Stimulated activated CD8-positive, alpha-beta memory T cell treated with anti-CD3 and anti-CD28 coated beads, Interleukin-4, amount 100 ng/mL, for 48 hours (primary cell): Measurements from ENCODE around the gene SERPINA1.

ENCODE experiments used
- DNase-seq: peaks from one replicate; pipeline ENCODE4 v3.0.0-alpha.2; 2020

Gene SERPINA1

DNA sequence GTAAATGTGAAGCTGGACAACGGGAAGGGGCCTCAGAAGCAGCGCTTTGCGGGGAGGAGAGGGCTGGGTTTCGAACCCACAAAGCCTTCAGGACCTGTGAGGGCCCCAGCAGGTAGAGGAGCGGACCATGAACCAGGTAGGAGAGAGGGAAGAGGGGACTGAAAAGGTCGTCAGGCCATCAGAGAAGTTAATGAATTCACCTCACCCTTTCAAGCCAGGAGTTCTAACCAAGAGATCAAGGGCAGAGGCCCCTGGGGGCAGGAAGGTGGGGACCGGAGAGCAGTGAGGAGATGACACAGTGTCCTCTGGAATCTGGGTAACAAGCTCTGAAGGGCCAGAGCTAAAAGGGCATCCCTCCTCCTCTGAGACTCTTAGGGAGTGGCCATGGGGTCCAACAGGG, 19.4 kb downstream of the SERPINA1 start:
- DNase-seq = no peak

DNA sequence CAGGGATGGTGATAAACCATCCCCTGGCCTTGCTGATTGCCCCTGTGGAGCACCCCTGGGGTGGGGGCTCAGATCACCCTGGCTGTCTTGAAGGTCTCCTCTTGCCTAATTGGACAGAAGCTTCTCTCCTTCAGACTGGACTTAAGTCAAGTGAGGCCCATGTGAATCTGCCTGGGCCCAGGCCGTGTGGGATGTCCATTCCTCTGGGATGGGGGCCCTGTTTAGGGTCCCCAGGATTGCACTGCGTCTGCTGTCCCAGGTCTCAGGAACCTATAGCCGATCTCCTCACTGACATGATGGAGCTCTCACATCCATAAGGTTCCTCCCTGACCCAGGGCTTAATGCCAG, 20.2 kb downstream of the SERPINA1 start:
- DNase-seq = no peak

DNA sequence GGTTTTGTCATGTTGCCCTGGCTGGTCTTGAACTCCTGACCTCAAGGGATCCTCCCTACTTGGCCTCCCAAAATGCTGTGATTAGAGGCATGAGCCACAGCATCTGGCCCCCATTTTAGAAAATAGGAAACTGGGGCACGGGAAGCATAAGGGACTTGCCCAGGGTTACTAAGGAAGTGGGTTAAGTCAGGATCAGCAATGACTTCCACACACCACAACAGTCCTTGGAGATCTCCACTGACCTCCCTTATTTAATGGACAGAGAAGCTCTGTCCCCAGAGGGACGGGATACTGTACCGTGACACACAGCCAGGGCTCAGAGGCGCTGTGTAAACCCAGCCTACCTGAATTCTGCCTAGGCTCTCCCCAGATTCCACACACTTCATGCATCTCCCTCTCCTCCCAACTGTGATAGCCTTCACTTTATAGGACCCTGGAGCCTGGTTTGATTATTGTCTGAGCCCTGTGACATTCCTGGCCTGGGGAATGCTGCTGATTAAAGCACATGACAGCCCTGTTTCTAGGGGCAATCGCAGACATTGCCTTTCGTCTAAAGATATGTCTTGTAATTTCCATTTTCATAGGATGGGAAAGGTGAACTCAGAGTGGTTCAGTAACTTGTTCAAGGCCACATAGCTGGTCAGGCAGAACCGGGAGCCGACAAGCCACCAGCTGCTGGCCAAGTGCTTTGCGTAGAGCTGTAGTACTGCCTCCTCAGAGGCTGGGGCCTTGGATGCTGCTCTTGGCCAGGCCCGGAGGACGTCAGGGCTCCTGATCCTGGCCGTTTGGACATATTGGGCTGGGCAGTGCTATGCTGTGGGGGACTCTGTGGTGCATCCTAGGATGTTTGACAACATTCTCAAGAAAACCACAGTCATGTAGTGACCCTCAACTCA, 20.8 kb downstream of the SERPINA1 start:
- DNase-seq = no peak

GRCh38 chr14:94366146-94366915, 22.1 kb downstream of the SERPINA1 start, which contains the start of gene SERPINA2:
Gene SERPINA2, minus strand, starts transcription at chr14:94366698.
- no peak for DNase-seq

GRCh38 chr14:94365624-94366023, 22.8 kb downstream of the SERPINA1 start:
- no peak for DNase-seq

- peak; percentile 19 for DNase-seq
Observed at GRCh38 chr14:94364964-94365363, 23.4 kb downstream of the SERPINA1 start.

- peak; percentile 16 for DNase-seq
Observed at GRCh38 chr14:94364037-94364436, 24.4 kb downstream of the SERPINA1 start.

DNA sequence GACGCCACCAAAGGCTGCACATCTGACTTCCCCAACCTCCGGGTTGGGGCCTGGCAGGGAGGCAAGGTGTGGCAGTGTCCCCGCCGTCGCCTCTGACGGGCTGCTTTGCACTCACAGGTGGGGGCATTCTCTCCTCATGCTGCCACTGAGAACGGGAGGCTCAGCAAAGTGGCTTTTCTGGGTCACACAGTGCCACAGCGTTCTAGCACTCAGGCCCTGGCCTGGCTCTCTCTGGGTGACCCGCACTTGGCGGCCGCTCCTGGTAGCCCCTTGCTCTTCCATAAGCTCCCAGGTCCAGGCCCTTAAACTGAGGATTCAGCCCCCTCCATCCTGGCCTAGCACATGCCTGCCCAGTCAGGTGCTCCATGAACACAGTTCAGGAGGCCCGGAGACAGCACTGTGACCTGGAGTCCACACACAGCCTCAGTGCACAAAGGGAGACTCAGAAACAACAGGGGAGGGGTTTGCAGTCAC, 25.2 kb downstream of the SERPINA1 start:
- peak; percentile 8 for DNase-seq

- DNase-seq = no peak
Observed at GRCh38 chr14:94362614-94363133, 25.7 kb downstream of the SERPINA1 start.

GRCh38 chr14:94361682-94362081, 26.7 kb downstream of the SERPINA1 start:
- no peak for DNase-seq

DNA sequence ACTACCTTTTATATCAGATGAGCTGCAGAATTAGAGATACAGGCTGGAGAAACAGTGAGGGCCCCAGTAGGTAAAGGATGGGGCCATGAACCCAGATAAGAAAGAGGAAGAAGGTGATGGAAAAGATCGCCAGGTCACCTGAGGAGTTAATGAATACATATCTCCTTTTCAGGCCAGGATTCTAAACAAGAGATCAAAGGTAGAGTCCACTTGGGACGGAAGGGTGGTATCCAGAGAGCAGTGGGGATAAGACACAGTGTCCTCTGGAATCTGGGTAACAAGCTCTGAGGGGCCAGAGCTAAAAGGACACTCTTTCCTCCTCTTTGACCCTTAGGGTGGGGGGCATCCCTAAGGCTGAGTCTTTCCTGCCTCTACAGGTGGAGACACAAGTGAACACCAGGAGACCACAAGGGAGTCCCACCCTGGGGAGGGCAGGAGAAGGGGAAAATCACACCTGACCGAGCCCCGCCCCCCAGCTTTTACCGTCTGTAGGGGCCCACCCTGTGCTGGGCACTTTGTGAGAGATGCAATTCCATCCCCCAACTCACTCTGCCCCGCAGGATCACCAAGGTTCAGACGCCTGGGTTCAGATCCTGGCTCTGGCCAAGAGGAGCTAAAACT, 27.3 kb downstream of the SERPINA1 start:
- DNase-seq = no peak

GRCh38 chr14:94357166-94357565, 31.2 kb downstream of the SERPINA1 start:
- DNase-seq = no peak

DNA sequence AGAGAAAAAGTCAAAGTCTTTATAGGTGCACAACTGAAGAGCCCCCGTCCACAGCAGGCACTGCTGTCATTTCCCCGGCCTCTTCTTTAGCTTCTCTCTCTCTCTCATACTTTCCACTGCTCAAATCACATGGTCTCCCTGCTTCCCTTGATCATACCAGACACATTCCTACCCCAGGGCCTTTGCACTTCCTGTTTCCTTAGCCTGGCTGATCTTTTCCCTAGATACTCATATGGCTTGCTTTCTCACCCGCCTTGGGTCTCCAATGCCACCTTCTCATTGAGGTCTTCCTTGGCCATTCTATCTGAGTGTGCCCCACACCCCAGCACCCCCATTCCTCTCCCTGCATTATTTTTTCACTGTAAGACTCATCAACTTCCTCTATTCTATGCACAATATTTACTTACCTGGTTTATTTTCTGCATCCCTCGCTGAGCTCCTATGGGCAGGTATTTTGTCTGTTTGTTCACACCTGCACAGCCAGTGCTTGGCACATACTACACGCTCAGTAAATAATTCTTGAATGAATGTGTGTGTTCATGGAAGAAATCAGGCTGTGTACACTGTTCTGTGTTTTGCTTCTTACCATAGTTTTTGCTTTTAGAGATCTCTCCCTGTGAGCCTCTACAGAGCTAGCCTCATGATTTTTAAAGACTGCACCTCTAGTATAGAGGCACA, 31.9 kb downstream of the SERPINA1 start:
- DNase-seq = peak; percentile 14

DNA sequence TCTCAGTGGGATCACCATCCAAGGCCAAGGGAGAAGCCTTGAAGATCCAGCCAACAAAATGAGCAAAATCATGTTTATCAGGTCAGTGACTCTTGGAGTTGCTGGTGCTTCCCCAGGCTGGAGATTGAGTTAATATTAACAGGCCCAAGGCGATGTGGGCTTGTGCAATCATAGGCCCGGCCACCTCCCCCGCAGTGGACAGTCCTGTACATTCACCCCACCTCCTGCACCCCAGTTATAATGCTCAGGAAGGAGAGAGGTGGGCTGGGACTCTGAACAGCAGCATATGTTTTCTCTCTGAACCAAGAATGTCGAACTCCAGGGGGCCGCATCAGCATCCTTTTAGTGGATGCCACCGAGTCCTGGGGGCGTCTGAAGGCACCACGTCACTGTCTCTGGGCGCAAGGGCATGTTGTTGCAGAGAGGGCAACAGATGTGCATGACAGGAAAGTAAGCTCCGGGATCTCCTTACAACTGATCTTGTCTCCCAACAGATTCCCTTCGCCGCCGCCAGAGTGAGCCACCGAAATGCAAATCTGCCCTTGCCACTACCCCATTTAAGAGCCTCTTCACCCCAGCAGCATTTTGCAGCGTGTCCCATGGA, 33.1 kb downstream of the SERPINA1 start:
- DNase-seq = peak; percentile 39

DNA sequence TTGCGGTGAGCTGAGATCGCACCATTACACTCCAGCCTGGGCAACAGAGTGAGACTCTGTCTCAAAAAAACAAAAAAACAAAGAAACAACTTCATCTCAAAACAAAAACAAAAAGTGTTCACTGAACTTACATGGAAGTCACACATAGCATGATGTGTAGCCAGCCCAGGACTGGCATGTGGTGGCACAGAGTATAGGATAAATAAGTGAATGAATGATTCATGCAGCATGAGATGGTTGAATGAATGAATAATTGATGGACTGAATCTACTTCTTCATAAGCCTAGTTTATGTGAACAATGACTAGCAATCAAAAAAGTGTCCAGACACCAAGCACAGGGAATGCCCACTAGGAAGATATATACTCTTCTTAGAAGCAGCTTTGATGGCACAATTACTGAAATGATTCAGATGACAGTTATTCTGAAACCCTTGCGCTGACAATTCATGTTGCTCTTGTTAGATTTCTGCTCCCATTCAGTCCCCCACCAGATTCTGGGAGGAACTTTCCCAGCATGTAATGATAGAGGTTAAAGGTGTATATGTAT, 33.7 kb downstream of the SERPINA1 start:
- DNase-seq = no peak

- peak; percentile 18 for DNase-seq
Observed at GRCh38 chr14:94354190-94354589, 34.2 kb downstream of the SERPINA1 start.

DNA sequence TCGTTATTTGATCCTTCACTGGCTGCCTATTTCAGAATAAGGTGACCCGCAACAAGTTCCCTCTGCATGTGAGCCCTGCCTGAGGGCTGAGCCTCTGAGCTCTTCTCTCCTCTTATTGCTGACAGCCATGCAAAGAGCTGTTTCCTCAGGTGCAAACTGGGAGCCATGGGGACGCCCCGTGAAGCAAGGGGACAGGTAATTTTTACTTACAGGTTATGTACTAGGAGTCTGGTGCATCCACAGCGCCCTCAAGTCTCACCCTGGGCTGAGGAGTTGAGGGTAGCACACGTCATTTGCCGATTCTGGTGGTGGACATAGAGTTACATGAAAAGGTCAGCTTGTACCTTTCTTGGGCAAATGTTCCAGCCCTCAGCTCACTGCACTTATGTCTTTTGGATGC, 39.1 kb downstream of the SERPINA1 start:
- DNase-seq = no peak

- DNase-seq = no peak
Observed at GRCh38 chr14:94348836-94349235, 39.6 kb downstream of the SERPINA1 start.

- DNase-seq = no peak
Observed at GRCh38 chr14:94346841-94347240, 41.6 kb downstream of the SERPINA1 start.

DNA sequence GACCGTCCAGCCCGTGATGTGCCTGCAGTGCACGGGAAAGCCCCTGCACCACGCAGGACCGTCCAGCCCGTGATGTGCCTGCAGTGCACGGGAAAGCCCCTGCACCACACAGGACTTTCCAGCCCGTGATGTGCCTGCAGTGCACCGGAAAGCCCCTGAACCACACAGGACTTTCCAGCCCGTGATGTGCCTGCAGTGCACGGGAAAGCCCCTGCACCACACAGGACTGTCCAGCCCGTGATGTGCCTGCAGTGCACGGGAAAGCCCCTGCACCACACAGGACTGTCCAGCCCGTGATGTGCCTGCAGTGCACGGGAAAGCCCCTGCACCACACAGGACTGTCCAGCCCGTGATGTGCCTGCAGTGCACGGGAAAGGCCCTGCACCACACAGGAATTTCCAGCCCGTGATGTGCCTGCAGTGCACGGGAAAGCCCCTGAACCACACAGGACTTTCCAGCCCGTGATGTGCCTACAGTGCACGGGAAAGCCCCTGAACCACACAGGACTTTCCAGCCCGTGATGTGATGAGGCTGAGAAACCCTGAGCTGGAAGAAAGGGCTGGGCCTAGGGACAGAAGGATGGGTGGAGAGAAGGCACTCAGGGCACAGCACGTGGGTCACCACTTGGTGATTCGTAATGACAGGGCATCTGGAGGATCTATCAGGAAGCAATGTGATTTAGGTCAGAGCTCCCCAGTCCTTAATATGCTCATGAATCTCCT, 42.2 kb downstream of the SERPINA1 start:
- DNase-seq = peak; percentile 82
